Kidney (tissue), 14 donors: ENCODE results near the gene FHL2. TPM values are rescaled to one million over a fixed set of nuclear protein-coding genes. Genes with fewer than 3 reads are reported as not detected.

Experiments
- DNase-seq, 5 donors: peaks; one replicate each; pipeline ENCODE4 v3.0.0-alpha.2; 2013 to 2020
- FAIRE-seq: peaks from 2 replicates; lab custom pipeline; 2012; peaks lifted over from hg19 to GRCh38; lab: Jason Lieb, UNC
- H3K27ac ChIP-seq, 2 donors: one replicate each; pipeline ENCODE4 v1.7.0; 2013; ENCODE audit warnings: low read depth in 2 of 2, low read length in 2 of 2, inconsistent platforms in 1 of 2
- H3K27me3 ChIP-seq: one replicate; pipeline ENCODE4 v1.7.1; 2013; ENCODE audit warnings: low read length, inconsistent platforms; ENCODE audit not compliant: control insufficient read depth, insufficient read depth
- H3K36me3 ChIP-seq, 3 donors: one replicate each; pipeline versions ENCODE4 v1.7.0 to v1.7.1; 2013; ENCODE audit warnings: low read length in 3 of 3, control low read depth in 1 of 3, inconsistent platforms in 1 of 3; ENCODE audit not compliant: insufficient read depth in 3 of 3, control insufficient read depth in 2 of 3
- H3K4me1 ChIP-seq, 3 donors: one replicate each; pipeline versions ENCODE4 v1.7.0 to v1.7.1; 2013; ENCODE audit warnings: low read length in 3 of 3, inconsistent platforms in 1 of 3, low read depth in 1 of 3; ENCODE audit not compliant: control insufficient read depth in 2 of 3, insufficient read depth in 2 of 3
- H3K4me3 ChIP-seq, 3 donors: one replicate each; pipeline versions ENCODE4 v1.7.0 to v1.8.1; 2013; ENCODE audit warnings: low read length in 3 of 3, control low read depth in 1 of 3, inconsistent platforms in 1 of 3
- H3K9ac ChIP-seq, 3 donors: one replicate each; pipeline versions ENCODE4 v1.7.0 to v1.7.1; 2013; ENCODE audit warnings: low read length in 3 of 3, control low read depth in 1 of 3, inconsistent platforms in 1 of 3
- H3K9me3 ChIP-seq, 3 donors: one replicate each; pipeline versions ENCODE4 v1.7.0 to v1.7.1; 2013; ENCODE audit warnings: low read length in 3 of 3, control low read depth in 1 of 3, inconsistent platforms in 1 of 3; ENCODE audit not compliant: control insufficient read depth in 2 of 3, insufficient read depth in 1 of 3
- CTCF ChIP-seq: IDR thresholded peaks from 3 replicates; pipeline ENCODE4 v1.5.1; 2012; ENCODE audit warnings: mild to moderate bottlenecking, moderate library complexity, borderline replicate concordance; ENCODE audit not compliant: insufficient read depth; ENCODE audit errors: extremely low read depth
- intact Hi-C: fragments of 100-400 bp; cut with DNase I; formaldehyde crosslinking; loops from one replicate; pipeline ENCODE4 v1.11.1; 2022
- polyA plus RNA-seq: library from polyadenylated mRNA; stranded (reverse); fragments of 350-450 nt; fragmentation: Illumina TruSeq; extraction: RNeasy Lipid Tissue Mini Kit (QIAGEN cat#74804); gene quantifications from one replicate; pipeline ENCODE4 v1.2.3, GENCODE V29; 2014; ENCODE audit warnings: low read depth, low replicate concordance; ENCODE audit not compliant: insufficient read depth
- total RNA-seq: library from RNA; stranded (reverse); fragmentation: NEBNext Ultra II Directional; extraction: Animal tissue kit (Norgen Biotek cat#: 25700); gene quantifications from one replicate; pipeline ENCODE4 v1.2.1, GENCODE V29; 2021
- donor health status: control.
- donor health status: control.
- donor health status: control.
- donor health status: control.
- donor health status: control.
- donor health status: DM: yes; HTN: yes; CAD: no.
- donor health status: Normal renal cell carcinoma (clear cell type).

The FHL2 gene
- total and polyA plus RNA-seq, 2 donors from 2014 or later: 23.4 to 75.9 TPM

GRCh38 chr2:105407946-105408743, 9.3 kb upstream of the FHL2 start:
- Histone ChIP-seq H3K4me3 (no peak overlapping the region), H3K27me3 (no peaks in the 10 kb centered on the region), H3K36me3 (no peaks in the 10 kb centered on the region), H3K27ac (no peak overlapping the region), H3K9ac (no peak overlapping the region), H3K9me3 (no peaks in the 10 kb centered on the region), H3K4me1 (no peaks in the 10 kb centered on the region)
- intact Hi-C loops: no loop called here
- DNase-seq (no peak), FAIRE-seq (no peak)
- TF ChIP-seq CTCF: no peak

- H3K27ac ChIP-seq: no peak overlapping the region
- no peak for TF ChIP-seq CTCF
- no peaks in the 10 kb centered on the region for H3K27me3 ChIP-seq
- FAIRE-seq (no peak), DNase-seq (no peak)
- intact Hi-C loops: no loop called here
- H3K36me3 ChIP-seq: no peaks in the 10 kb centered on the region
- no peaks in the 10 kb centered on the region for H3K4me1 ChIP-seq
- H3K9ac ChIP-seq: no peak overlapping the region
- no peaks in the 10 kb centered on the region for H3K9me3 ChIP-seq
- H3K4me3 ChIP-seq: no peak overlapping the region
These were observed 7.4 kb upstream of the FHL2 start for GRCh38 chr2:105406221-105406620.

- DNase-seq (peak in 2 of 5 donors; percentile 45 to 51), FAIRE-seq (no peak)
- Histone ChIP-seq H3K9me3 (no peaks in the 10 kb centered on the region), H3K4me3 (no peak overlapping the region), H3K36me3 (no peaks in the 10 kb centered on the region), H3K9ac (no peak overlapping the region), H3K4me1 (no peaks in the 10 kb centered on the region), H3K27ac (no peak overlapping the region), H3K27me3 (no peaks in the 10 kb centered on the region)
- intact Hi-C loops: no loop called here
- no peak for TF ChIP-seq CTCF
These were observed 6.4 kb upstream of the FHL2 start for GRCh38 chr2:105405291-105405690.
